BLaER1 treated with 17β-estradiol and CSF1 and Interleukin-3, amounts not matched to agents 10 nM and 100 nM (cell line): Measurements from ENCODE around the gene SF3A2.

Source experiments
- H3K27ac ChIP-seq, 11 experiments: shearing (Covaris generic); formaldehyde crosslinking; 2 replicates each; pipeline ENCODE4 v1.8.1; 2022
- H3K27me3 ChIP-seq, 11 experiments: shearing (Covaris generic); formaldehyde crosslinking; 2 replicates each; pipeline ENCODE4 v1.8.1; 2022
- H3K36me3 ChIP-seq, 11 experiments: shearing (Covaris generic); formaldehyde crosslinking; 2 replicates each; pipeline ENCODE4 v1.8.1; 2022
- H3K4me1 ChIP-seq, 10 experiments: shearing (Covaris generic); formaldehyde crosslinking; 2 replicates each; pipeline ENCODE4 v1.8.1; 2022
- H3K4me2 ChIP-seq, 11 experiments: shearing (Covaris generic); formaldehyde crosslinking; 2 replicates each; pipeline ENCODE4 v1.8.1; 2022
- H3K4me3 ChIP-seq, 10 experiments: shearing (Covaris generic); formaldehyde crosslinking; 2 replicates each; pipeline ENCODE4 v1.8.1; 2022
- H3K9ac ChIP-seq, 11 experiments: shearing (Covaris generic); formaldehyde crosslinking; 2 replicates each; pipeline ENCODE4 v1.8.1; 2022
- H3K9me3 ChIP-seq, 11 experiments: shearing (Covaris generic); formaldehyde crosslinking; replicated peaks in 1 of 11; 2 replicates each; pipeline ENCODE4 v1.8.1; 2022
- H4K20me1 ChIP-seq, 11 experiments: shearing (Covaris generic); formaldehyde crosslinking; 2 replicates each; pipeline ENCODE4 v1.8.1; 2022
- Cebpa-rat ChIP-seq, 11 experiments: shearing (Covaris generic); IDR thresholded peaks; 2 replicates each; pipeline ENCODE4 v1.8.1; 2022

Gene SF3A2

DNA sequence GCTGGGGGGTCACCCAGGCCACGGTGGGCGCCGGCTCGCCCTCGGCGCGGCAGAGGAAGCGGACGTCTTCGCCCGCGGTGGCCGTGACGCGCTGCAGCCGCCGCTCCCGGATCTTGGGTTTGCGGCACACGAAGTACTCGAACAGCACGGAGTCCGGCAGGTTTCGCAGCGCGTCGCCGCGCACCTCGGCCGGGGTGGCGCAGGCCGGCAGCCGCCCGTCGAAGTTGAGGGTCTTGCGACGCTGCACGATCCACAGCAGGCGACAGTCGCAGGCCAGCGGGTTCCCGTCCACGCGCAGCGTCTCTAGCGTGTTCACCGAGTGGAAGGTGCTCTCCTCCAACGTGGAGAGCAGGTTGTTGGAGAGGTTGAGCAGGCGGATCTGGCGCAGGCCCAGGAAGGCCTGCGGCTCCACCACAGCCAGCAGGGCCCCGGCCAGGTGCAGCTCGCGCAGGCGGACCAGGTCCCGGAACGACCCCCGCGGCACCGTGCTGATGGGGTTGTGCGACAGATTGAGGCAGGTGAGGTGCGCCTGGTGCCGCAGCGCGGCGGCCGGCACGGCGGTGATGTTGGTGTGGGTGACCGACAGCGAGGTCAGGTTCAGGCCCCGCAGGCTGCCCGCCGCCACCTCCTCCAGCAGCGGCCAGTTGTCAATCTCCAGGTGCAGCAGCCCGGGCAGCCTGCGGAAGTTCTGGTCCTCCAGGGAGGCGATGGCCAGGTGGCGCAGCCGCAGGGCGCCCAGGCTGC, 54.0 kb downstream of the SF3A2 start:
- peak overlapping the region; percentile 61 to 99 (median 97); a peak in 21 of 22 replicates for H3K27ac ChIP-seq
- H3K9ac ChIP-seq, result peak overlapping the region; percentile 83 to 94 (median 91)
- H3K27me3 ChIP-seq, result peaks cover 0 to 34% (median 0%) of the 10 kb centered on the region in 11 experiments; a peak in 4 of 22 replicates

GRCh38 chr19:2291185-2291751, 54.6 kb downstream of the SF3A2 start:
- H4K20me1 ChIP-seq, result peaks cover 11 to 83% (median 57%) of the 10 kb centered on the region in 11 experiments; a peak in 19 of 22 replicates
- H3K4me3 ChIP-seq, result peak overlapping the region; percentile 65 to 87 (median 80)
- H3K36me3 ChIP-seq, result peaks cover 0 to 54% (median 32%) of the 10 kb centered on the region in 11 experiments; a peak in 17 of 22 replicates
- H3K4me2 ChIP-seq, result peak overlapping the region; percentile 95 to 100 (median 98)
- peak overlapping the region; percentile 83 to 94 (median 91) for H3K9ac ChIP-seq
- H3K4me1 ChIP-seq, result peaks cover 77 to 97% (median 89%) of the 10 kb centered on the region in 10 experiments
- TF ChIP-seq Cebpa-rat (IDR thresholded peaks at IDR 0.05), result no peak
- H3K27me3 ChIP-seq, result peaks cover 0 to 32% (median 0%) of the 10 kb centered on the region in 11 experiments; a peak in 4 of 22 replicates
- no peaks in the 10 kb centered on the region for H3K9me3 ChIP-seq
- H3K27ac ChIP-seq, result peak overlapping the region in 9 of 11 experiments; percentile 94 to 99 (median 97); a peak in 18 of 22 replicates

More for the DNA sequence above, 54.0 kb downstream of the SF3A2 start:
- Histone ChIP-seq H3K4me1 (peaks cover 80 to 97% (median 89%) of the 10 kb centered on the region in 10 experiments), H3K36me3 (peaks cover 0 to 48% (median 26%) of the 10 kb centered on the region in 11 experiments; a peak in 17 of 22 replicates), H3K4me3 (peak overlapping the region; percentile 65 to 87 (median 80)), H4K20me1 (peaks cover 11 to 83% (median 50%) of the 10 kb centered on the region in 11 experiments; a peak in 19 of 22 replicates), H3K9me3 (no peaks in the 10 kb centered on the region), H3K4me2 (peak overlapping the region; percentile 95 to 100 (median 98))
- no peak for TF ChIP-seq Cebpa-rat (IDR thresholded peaks at IDR 0.05)

GRCh38 chr19:2294687-2295335, 58.2 kb downstream of the SF3A2 start:
- Histone ChIP-seq H3K4me1 (peaks cover 57 to 96% (median 84%) of the 10 kb centered on the region in 10 experiments), H3K27ac (peak overlapping the region in 9 of 11 experiments; percentile 11 to 75 (median 54); a peak in 14 of 22 replicates), H3K9me3 (no peaks in the 10 kb centered on the region), H3K36me3 (peaks cover 0 to 58% (median 34%) of the 10 kb centered on the region in 11 experiments; a peak in 17 of 22 replicates), H3K27me3 (peaks cover 0 to 28% (median 0%) of the 10 kb centered on the region in 11 experiments; a peak in 2 of 22 replicates), H4K20me1 (peaks cover 11 to 91% (median 81%) of the 10 kb centered on the region in 11 experiments; a peak in 19 of 22 replicates), H3K4me2 (peak overlapping the region; percentile 95 to 100 (median 98)), H3K9ac (peak overlapping the region; percentile 53 to 74 (median 68); a peak in 21 of 22 replicates), H3K4me3 (peak overlapping the region; percentile 38 to 86 (median 54); a peak in 19 of 20 replicates)
- TF ChIP-seq Cebpa-rat (IDR thresholded peaks at IDR 0.05), result no peak

GRCh38 chr19:2296141-2296540, 59.5 kb downstream of the SF3A2 start:
- Histone ChIP-seq H3K36me3 (peaks cover 0 to 51% (median 34%) of the 10 kb centered on the region in 11 experiments; a peak in 17 of 22 replicates), H4K20me1 (peaks cover 11 to 97% (median 87%) of the 10 kb centered on the region in 11 experiments; a peak in 19 of 22 replicates), H3K4me2 (peak overlapping the region; percentile 95 to 100 (median 98); a peak in 20 of 22 replicates), H3K4me3 (no peak overlapping the region), H3K27me3 (peaks cover 0 to 29% (median 1%) of the 10 kb centered on the region in 11 experiments; a peak in 9 of 22 replicates), H3K4me1 (peaks cover 56 to 99% (median 92%) of the 10 kb centered on the region in 10 experiments), H3K9ac (peak overlapping the region in 4 of 11 experiments; percentile 15 to 65 (median 28); a peak in 2 of 22 replicates), H3K9me3 (no peaks in the 10 kb centered on the region), H3K27ac (no peak overlapping the region)
- no peak for TF ChIP-seq Cebpa-rat (IDR thresholded peaks at IDR 0.05)
